ENCODE data around the gene RRAD.

RRAD gene

GRCh38 chr16:66881964-66882508 lies 43.3 kb downstream of the RRAD start:
- no peak for TF ChIP-seq EZH2 (IDR thresholded peaks at IDR 0.05)
- TF ChIP-seq FOXP2 (optimal IDR thresholded peaks at IDR 0.05; ENCODE audit: control extremely low read depth, extremely low read length, insufficient read depth): no peak
- no peak for TF ChIP-seq POLR2AphosphoS5 (IDR thresholded peaks at IDR 0.05; ENCODE audit: borderline replicate concordance, low read depth, low read length)
- H3K4me3 ChIP-seq: no peak overlapping the region; the same call in 1 of the 2 replicates
- no peaks in the 10 kb centered on the region for H3K9me3 ChIP-seq (ENCODE audit: low read depth, low read length)
- H3K27ac ChIP-seq: no peak overlapping the region
- no peak for DNase-seq (ENCODE audit: low read depth, low spot score)
- H3K9ac ChIP-seq (ENCODE audit: insufficient read length): no peak overlapping the region
- H3K36me3 ChIP-seq (ENCODE audit: insufficient read depth, low read length): peaks cover 14% of the 10 kb centered on the region; the same call in 1 of the 2 replicates

GRCh38 chr16:66881560-66881959 lies 43.8 kb downstream of the RRAD start:
- no peak overlapping the region for H3K27ac ChIP-seq
- H3K9ac ChIP-seq (ENCODE audit: insufficient read length): no peak overlapping the region
- no peak for DNase-seq (ENCODE audit: low read depth, low spot score)
- peak overlapping the region; percentile 60 for H3K4me3 ChIP-seq
- no peak for TF ChIP-seq EZH2 (IDR thresholded peaks at IDR 0.05)
- no peaks in the 10 kb centered on the region for H3K9me3 ChIP-seq (ENCODE audit: low read depth, low read length)
- H3K36me3 ChIP-seq (ENCODE audit: insufficient read depth, low read length): peaks cover 14% of the 10 kb centered on the region; the same call in 1 of the 2 replicates

DNA sequence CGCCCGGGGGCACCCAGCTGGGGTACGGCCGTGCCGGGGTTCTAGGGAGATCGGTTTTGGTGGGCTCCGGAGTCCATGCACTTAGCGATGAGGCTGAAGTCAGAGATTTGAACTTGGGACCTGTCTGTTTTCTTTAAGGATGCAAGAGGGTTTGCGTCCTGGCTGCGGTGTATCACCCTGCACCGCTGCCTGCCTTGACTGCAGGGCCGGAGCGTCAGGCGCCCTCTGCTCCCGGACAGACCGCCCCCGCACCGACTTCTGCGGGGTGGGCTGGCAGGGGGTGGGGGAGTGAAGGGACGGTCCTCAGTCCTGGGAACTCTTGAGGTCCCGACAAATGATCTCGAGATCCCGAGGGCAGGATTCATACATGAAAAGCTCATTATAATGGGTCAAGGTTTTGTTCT lies 44.3 kb downstream of the RRAD start:
- H3K36me3 ChIP-seq (ENCODE audit: insufficient read depth, low read length): peaks cover 14% of the 10 kb centered on the region; the same call in 1 of the 2 replicates
- no peak overlapping the region for H3K27ac ChIP-seq
- no peak for DNase-seq (ENCODE audit: low read depth, low spot score)
- H3K9ac ChIP-seq (ENCODE audit: insufficient read length): peak overlapping the region; percentile 73
- peak overlapping the region; percentile 81 for H3K4me3 ChIP-seq
- TF ChIP-seq EZH2 (IDR thresholded peaks at IDR 0.05) (no peak), FOXP2 (optimal IDR thresholded peaks at IDR 0.05; ENCODE audit: control extremely low read depth, extremely low read length, insufficient read depth) (no peak), POLR2AphosphoS5 (IDR thresholded peaks at IDR 0.05; ENCODE audit: borderline replicate concordance, low read depth, low read length) (no peak)
- no peaks in the 10 kb centered on the region for H3K9me3 ChIP-seq (ENCODE audit: low read depth, low read length)

- H3K36me3 ChIP-seq (ENCODE audit: insufficient read depth, low read length): peaks cover 10% of the 10 kb centered on the region; the same call in 1 of the 2 replicates
- no peaks in the 10 kb centered on the region for H3K9me3 ChIP-seq (ENCODE audit: low read depth, low read length)
- peak within 1 kb of the TSS; percentile 81 for H3K4me3 ChIP-seq
- DNase-seq (ENCODE audit: low read depth, low spot score): peak; percentile 42
- no peak within 1 kb of the TSS for H3K27ac ChIP-seq
- TF ChIP-seq FOXP2 (optimal IDR thresholded peaks at IDR 0.05; ENCODE audit: control extremely low read depth, extremely low read length, insufficient read depth) (no peak), EZH2 (IDR thresholded peaks at IDR 0.05) (no peak), POLR2AphosphoS5 (IDR thresholded peaks at IDR 0.05; ENCODE audit: borderline replicate concordance, low read depth, low read length) (peak; percentile 71; the same call in 1 of the 2 replicates)
- H3K9ac ChIP-seq (ENCODE audit: insufficient read length): peak within 1 kb of the TSS; percentile 73
Measured at GRCh38 chr16:66880288-66881013, 44.9 kb downstream of the RRAD start, which contains the start of gene PDP2. PDP2 (plus strand) TSS chr16:66880515; CDS start chr16:66884285, 3,770 bp downstream.

- Histone ChIP-seq H3K27ac (peak overlapping the region; percentile 46), H3K9me3 (ENCODE audit: low read depth, low read length) (no peaks in the 10 kb centered on the region), H3K4me3 (no peak overlapping the region), H3K36me3 (ENCODE audit: insufficient read depth, low read length) (no peaks in the 10 kb centered on the region), H3K9ac (ENCODE audit: insufficient read length) (no peak overlapping the region)
- TF ChIP-seq EZH2 (IDR thresholded peaks at IDR 0.05): no peak
- no peak for TF ChIP-seq POLR2AphosphoS5 (IDR thresholded peaks at IDR 0.05; ENCODE audit: borderline replicate concordance, low read depth, low read length)
- no peak for TF ChIP-seq FOXP2 (optimal IDR thresholded peaks at IDR 0.05; ENCODE audit: control extremely low read depth, extremely low read length, insufficient read depth)
- DNase-seq (ENCODE audit: low read depth, low spot score): no peak
Measured at GRCh38 chr16:66878067-66878466, 47.3 kb downstream of the RRAD start.

GRCh38 chr16:66874079-66874775 lies 51.1 kb downstream of the RRAD start:
- Histone ChIP-seq H3K4me3 (no peak overlapping the region), H3K9ac (ENCODE audit: insufficient read length) (no peak overlapping the region), H3K36me3 (ENCODE audit: insufficient read depth, low read length) (no peaks in the 10 kb centered on the region), H3K9me3 (ENCODE audit: low read depth, low read length) (no peaks in the 10 kb centered on the region), H3K27ac (peak overlapping the region; percentile 13; the same call in 1 of the 2 replicates)
- no peak for DNase-seq (ENCODE audit: low read depth, low spot score)
- TF ChIP-seq FOXP2 (optimal IDR thresholded peaks at IDR 0.05; ENCODE audit: control extremely low read depth, extremely low read length, insufficient read depth) (no peak), POLR2AphosphoS5 (IDR thresholded peaks at IDR 0.05; ENCODE audit: borderline replicate concordance, low read depth, low read length) (no peak), EZH2 (IDR thresholded peaks at IDR 0.05) (no peak)

- no peak for DNase-seq (ENCODE audit: low read depth, low spot score)
- no peaks in the 10 kb centered on the region for H3K36me3 ChIP-seq (ENCODE audit: insufficient read depth, low read length)
- no peaks in the 10 kb centered on the region for H3K9me3 ChIP-seq (ENCODE audit: low read depth, low read length)
- no peak for TF ChIP-seq FOXP2 (optimal IDR thresholded peaks at IDR 0.05; ENCODE audit: control extremely low read depth, extremely low read length, insufficient read depth)
- no peak for TF ChIP-seq EZH2 (IDR thresholded peaks at IDR 0.05)
- no peak for TF ChIP-seq POLR2AphosphoS5 (IDR thresholded peaks at IDR 0.05; ENCODE audit: borderline replicate concordance, low read depth, low read length)
- no peak overlapping the region for H3K9ac ChIP-seq (ENCODE audit: insufficient read length)
- H3K4me3 ChIP-seq: no peak overlapping the region; the same call in 1 of the 2 replicates
- no peak overlapping the region for H3K27ac ChIP-seq
Measured at GRCh38 chr16:66873685-66874055, 51.7 kb downstream of the RRAD start.

- Histone ChIP-seq H3K9ac (ENCODE audit: insufficient read length) (peak overlapping the region; percentile 47), H3K27ac (no peak overlapping the region), H3K9me3 (ENCODE audit: low read depth, low read length) (no peaks in the 10 kb centered on the region), H3K36me3 (ENCODE audit: insufficient read depth, low read length) (no peaks in the 10 kb centered on the region), H3K4me3 (peak overlapping the region; percentile 75)
- TF ChIP-seq FOXP2 (optimal IDR thresholded peaks at IDR 0.05; ENCODE audit: control extremely low read depth, extremely low read length, insufficient read depth): no peak
- no peak for TF ChIP-seq EZH2 (IDR thresholded peaks at IDR 0.05)
- no peak for DNase-seq (ENCODE audit: low read depth, low spot score)
Measured at GRCh38 chr16:66872943-66873684, 52.2 kb downstream of the RRAD start.

Measured in SK-N-MC (cell line).